ENCODE measurements around the gene FABP1. TPM values are rescaled to one million over a fixed set of nuclear protein-coding genes. Genes with fewer than 3 reads are reported as not detected.

Gene FABP1
- total and polyA plus RNA-seq, 2 of the 4 experiments (the other 2 are of a cell fraction), result not detected

GRCh38 chr2:88090446-88091283, 37.2 kb downstream of the FABP1 start (continued):
- TF ChIP-seq POLR2A (IDR thresholded peaks at IDR 0.05; ENCODE audit: low read depth, low read length), result no peak

- H3K4me1 ChIP-seq (ENCODE audit: control insufficient read depth, insufficient read depth, low read length), result no peaks in the 10 kb centered on the region
- no peak overlapping the region for H2AFZ ChIP-seq (replicated peaks; ENCODE audit: low read length, poor library complexity)
- ChIA-PET POLR2A (ENCODE audit: unreplicated experiment) (no interaction called here), CTCF (no interaction called here)
- H3K4ac ChIP-seq (ENCODE audit: low read depth, low read length), result no peak overlapping the region
- no peak overlapping the region for H3K4me3 ChIP-seq (ENCODE audit: insufficient read depth, low read depth, low read length)
- H3K79me1 ChIP-seq (ENCODE audit: low read depth in 1 of 2, low read length in 2 of 2), result no peaks in the 10 kb centered on the region
- no peak overlapping the region for H2AK5ac ChIP-seq (ENCODE audit: low read depth, low read length)
- no peak overlapping the region for H3K14ac ChIP-seq (replicated peaks; ENCODE audit: low read depth, low read length)
- no peak overlapping the region for H4K5ac ChIP-seq (ENCODE audit: low read depth, low read length)
- ATAC-seq (ENCODE audit: low read depth) (no peak), DNase-seq (no peak)
- BruUV-seq (replicated peaks), result no TSS peak
- H2BK5ac ChIP-seq (ENCODE audit: low read depth, low read length, poor library complexity, severe bottlenecking), result no peak overlapping the region
- no peak overlapping the region for H3K27ac ChIP-seq (ENCODE audit: insufficient read depth, low read length)
- H3K23ac ChIP-seq (ENCODE audit: low read depth, low read length), result no peak overlapping the region
- no peak overlapping the region for H3K4me2 ChIP-seq (ENCODE audit: low read depth, low read length)
- no peak overlapping the region for H2BK15ac ChIP-seq (ENCODE audit: low read depth, low read length)
- H3K9ac ChIP-seq (ENCODE audit: low read depth, low read length), result no peak overlapping the region
- no peak overlapping the region for H2AK9ac ChIP-seq (replicated peaks; ENCODE audit: low read depth, low read length, poor library complexity)
- H3K36me3 ChIP-seq (ENCODE audit: control insufficient read depth, insufficient read depth, low read length), result no peaks in the 10 kb centered on the region
- H2BK20ac ChIP-seq (ENCODE audit: low read depth, low read length), result no peak overlapping the region
- H3K18ac ChIP-seq (ENCODE audit: low read depth, low read length), result no peak overlapping the region
- H3K27me3 ChIP-seq (ENCODE audit: control insufficient read depth, insufficient read depth, low read length), result peaks cover 10% of the 10 kb centered on the region
- H4K8ac ChIP-seq (ENCODE audit: low read depth in 2 of 2, low read length in 2 of 2), result no peak overlapping the region
- dilution Hi-C loops (cut with HindIII; ENCODE audit: low sequenced_read_pairs, unreplicated experiment), result no loop called here
- H4K91ac ChIP-seq (ENCODE audit: insufficient read depth, low read depth, low read length), result no peak overlapping the region
- no peaks in the 10 kb centered on the region for H4K20me1 ChIP-seq (ENCODE audit: insufficient read depth, low read length)
- no CpG with 5 or more reads among the region's 2 CpGs for WGBS, 2 experiments (ENCODE audit: extremely low coverage in 2 of 2, insufficient read length in 1 of 2)
- no peaks in the 10 kb centered on the region for H3K9me1 ChIP-seq (ENCODE audit: insufficient read depth, low read length)
- H3K9me3 ChIP-seq (ENCODE audit: control insufficient read depth, insufficient read depth, low read length), result no peaks in the 10 kb centered on the region
- TF ChIP-seq FOS (IDR thresholded peaks at IDR 0.05; ENCODE audit: low read depth, low read length) (no peak), ELK1 (IDR thresholded peaks at IDR 0.05; ENCODE audit: borderline replicate concordance, low read depth, low read length) (no peak), MAFK (IDR thresholded peaks at IDR 0.05; ENCODE audit: low read depth, low read length) (no peak), POLR2A (IDR thresholded peaks at IDR 0.05; ENCODE audit: low read depth, low read length) (no peak)
- no peak overlapping the region for H2BK120ac ChIP-seq (ENCODE audit: low read depth, low read length)
- intact Hi-C loops (cut with micrococcal nuclease), result no loop called here
- H3K56ac ChIP-seq (ENCODE audit: extremely low read depth, insufficient read depth, low read length), result no peak overlapping the region
- in situ Hi-C loops (cut with MboI; ENCODE audit: low sequenced_read_pairs), result no loop called here
Observed at GRCh38 chr2:88088999-88089398, 38.9 kb downstream of the FABP1 start.

Data from IMR-90 (cell line).